ENCODE data around the gene EFNA4.

DNA sequence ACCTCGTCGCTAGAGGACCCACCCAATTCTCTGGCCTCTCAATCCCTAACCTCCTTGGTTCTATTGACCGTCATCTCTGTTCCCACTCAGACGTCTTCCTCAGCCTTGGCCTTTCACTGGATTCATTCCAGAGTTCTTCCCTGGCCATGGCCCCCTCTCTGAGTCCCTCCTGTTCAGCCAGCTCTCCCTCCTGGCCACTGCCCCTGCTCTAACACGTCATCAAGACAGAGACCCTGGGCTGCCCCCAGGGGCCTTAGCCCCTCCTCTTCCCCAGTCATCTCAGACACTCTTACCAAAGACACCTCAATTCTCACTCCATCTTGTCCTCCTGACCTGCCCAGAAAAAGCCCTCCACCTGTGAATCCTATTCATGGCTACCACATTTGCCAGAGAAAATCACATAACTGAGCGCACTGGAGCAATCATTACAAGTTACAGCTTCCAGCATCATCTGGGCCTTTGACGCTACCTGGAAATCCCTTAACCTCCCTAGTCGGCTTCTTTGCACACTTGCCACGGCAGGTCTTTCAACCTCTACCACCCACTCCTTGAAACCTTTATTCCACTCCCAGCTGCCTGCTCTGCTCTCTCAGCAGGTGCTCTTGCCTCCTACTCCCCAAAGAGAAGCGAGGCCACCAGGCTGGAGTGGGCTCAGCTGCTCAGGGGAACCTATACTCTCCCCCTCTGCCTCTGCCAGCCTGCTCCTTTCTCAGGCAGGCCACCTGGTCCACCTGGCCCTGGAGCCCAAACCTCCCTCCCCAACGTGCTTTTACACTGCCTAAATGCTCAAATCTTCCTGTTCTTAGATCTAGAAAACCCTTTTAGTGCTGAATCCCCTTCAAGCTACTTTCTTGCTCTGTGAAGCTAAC, 43.9 kb upstream of the EFNA4 start:
- TF ChIP-seq, protein P1, sequence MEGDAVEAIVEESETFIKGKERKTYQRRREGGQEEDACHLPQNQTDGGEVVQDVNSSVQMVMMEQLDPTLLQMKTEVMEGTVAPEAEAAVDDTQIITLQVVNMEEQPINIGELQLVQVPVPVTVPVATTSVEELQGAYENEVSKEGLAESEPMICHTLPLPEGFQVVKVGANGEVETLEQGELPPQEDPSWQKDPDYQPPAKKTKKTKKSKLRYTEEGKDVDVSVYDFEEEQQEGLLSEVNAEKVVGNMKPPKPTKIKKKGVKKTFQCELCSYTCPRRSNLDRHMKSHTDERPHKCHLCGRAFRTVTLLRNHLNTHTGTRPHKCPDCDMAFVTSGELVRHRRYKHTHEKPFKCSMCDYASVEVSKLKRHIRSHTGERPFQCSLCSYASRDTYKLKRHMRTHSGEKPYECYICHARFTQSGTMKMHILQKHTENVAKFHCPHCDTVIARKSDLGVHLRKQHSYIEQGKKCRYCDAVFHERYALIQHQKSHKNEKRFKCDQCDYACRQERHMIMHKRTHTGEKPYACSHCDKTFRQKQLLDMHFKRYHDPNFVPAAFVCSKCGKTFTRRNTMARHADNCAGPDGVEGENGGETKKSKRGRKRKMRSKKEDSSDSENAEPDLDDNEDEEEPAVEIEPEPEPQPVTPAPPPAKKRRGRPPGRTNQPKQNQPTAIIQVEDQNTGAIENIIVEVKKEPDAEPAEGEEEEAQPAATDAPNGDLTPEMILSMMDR (conservative IDR thresholded peaks at IDR 0.05) = no peak
- no peak for TF ChIP-seq ZFX (IDR thresholded peaks at IDR 0.05)
